Inflammatory macrophage treated with lipopolysaccharide for 4 hours (primary cell): Measurements from ENCODE around the gene PRPF4.

Experiments used
- DNase-seq: peaks from one replicate; pipeline ENCODE4 v3.0.0-alpha.2; 2020

PRPF4 gene

DNA sequence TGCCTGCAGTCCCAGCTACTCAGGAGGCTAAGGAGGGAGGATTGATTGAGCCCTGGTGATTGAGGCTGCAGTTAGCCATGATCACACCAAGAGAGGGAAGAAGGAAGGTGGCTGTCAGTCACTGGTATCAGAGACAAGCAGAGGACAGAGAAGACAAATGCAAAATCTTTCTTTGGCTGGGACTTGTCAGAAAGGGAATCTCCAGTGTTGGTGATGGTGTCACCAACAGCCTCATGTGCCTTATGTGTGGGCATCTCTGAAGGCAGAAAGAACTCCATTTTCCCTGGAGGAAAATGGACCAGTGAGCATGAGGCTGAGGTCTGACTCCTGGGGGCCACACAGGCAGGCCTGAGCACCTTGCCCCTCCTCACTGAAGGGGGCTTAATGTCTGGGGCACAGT, 39.8 kb downstream of the PRPF4 start:
- DNase-seq = peak; percentile 19

DNA sequence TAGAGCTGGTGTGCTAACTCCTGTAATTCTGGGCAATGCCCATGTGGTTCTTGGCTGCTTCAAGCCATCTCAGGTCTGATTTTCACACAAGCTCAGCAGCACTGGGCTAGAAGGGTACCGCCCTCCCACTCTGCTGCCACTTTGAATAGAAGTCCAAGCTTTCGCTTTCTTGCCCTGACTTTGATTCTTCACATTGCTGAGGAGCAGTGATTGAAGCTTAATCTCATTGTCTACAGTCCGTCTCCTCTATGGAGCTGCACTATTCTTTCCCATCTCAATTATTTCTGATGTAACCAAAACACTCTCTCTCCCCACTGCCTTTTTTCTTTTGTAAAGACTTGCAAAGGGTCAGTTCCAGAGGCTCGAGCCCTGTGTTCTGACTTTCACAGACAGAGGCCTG, 40.6 kb downstream of the PRPF4 start:
- DNase-seq = no peak

DNA sequence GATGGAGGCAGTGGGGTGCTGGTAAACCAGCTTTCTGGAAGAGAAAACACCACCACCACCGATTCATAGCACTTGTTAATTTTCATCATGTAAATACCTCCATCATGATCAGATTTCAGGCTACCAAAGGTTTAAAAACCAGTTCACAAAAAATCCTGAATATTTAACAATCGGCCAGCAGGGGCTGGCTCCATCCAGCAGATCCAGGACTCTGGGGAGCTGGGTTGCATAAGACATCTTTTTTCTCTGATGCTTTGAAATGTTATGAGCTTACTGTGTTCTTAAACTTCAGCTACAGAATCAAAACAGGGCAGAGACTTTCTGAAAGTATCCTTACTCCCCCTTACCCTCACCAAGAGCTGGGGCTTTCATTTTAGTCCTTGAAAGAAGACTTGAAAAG, 42.3 kb downstream of the PRPF4 start:
- DNase-seq = no peak

DNA sequence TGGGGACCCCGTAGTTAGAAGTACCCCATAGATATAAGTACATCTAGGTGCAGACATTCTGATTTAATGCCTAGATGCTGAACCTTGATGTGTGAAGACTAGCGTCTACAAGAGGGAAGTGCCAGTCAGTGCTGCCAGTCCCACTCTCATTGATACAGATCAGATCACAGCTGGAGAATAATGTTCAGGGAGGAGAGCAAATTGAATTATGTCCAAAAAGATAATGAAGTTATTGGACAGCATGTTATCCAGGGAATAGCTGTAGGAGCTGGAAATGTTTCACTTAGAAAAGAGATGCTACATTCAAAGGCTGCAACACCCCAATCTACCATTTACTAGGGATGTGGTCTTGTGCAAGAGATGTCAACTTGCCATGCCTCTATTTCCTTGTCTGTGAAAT, 43.6 kb downstream of the PRPF4 start:
- DNase-seq = no peak

DNA sequence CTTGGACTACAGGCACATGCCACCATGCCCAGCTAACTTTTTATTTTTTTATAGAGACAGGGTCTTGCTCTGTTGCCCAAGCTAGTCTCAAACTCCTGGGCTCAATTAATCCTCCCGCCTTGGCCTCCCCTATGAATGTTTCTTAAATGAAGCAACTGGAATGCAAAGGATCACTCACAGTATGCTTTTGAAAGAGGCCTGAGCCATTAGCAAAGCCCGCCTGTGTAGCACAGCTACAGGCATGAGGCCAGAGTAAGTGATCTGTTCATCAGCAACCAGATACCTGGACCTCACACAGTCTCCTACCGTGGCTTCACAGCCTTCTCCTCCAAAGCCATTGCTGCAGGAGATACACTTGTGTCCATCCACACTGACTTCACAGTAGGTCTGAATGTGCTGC, 44.6 kb downstream of the PRPF4 start:
- DNase-seq = no peak

DNA sequence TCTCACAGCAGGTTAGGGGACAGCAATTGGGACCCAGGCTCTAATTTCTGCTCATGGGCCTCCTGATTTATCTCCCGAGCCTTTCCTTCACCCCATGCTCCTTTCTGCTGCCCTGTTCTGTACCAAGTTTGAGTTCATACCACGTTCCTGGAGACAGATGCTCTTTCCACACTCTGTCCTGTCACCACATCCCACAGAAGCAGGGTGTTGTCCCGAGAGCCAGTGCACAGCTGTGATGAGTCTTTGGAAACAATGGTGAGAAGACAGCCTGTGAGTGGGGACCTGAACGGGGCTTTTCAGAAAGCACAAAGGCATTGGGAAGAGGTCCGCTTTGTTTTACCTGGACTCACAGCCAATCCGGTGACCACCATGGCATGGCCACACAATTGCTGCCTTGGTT, 47.2 kb downstream of the PRPF4 start:
- no peak for DNase-seq

DNA sequence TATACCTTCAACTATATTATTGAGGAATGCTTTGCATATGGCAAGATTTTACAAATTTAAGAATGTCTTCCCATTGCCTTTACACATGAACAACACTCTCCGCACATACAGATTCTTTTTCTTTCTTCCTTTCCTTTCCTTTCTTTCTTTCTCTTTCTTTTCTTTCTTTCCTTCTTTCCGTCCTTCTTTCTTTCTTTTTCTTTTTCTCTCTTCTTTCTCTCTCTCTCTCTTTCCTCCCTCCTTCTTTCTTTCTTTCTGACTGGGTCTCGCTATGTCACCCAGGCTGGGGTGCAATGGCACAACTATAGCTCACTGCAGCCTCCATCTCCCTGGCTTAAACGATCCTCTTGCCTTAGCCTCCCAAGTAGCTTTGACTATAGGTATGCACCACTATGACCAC, 50.8 kb downstream of the PRPF4 start:
- no peak for DNase-seq

DNA sequence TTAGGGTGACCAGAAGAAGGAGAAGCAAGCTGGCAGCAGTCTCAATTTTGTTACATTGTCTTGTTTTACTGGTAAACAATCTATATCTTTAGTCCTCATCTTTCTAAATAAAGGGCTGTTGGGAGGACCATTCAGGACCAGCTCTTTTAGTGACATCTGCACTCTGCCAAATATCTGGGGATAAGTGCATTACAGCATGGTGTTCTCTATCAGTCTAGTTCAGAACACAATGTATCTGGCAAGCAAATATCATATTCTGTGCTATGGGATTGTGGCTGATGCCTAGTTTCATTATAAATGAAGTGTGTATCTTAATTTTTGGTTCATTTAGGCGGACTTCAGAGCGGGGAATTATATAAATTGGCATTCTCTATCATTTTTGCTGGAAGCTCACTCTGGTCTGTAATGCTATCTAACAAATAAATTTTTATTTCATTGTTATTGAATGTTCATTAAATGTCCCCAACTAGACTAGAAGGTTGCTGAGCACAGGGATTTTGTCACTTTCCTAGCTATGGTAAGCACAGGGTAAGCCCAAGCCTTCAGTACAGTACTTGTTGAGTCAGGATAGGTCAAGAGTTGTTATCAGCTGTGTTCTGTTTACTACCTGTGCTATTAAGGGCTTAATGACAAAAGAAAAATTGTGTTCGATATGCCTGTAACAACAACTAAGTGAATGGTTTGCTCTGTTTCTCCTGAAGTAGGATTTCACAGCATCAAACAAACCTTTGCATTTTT, 52.8 kb downstream of the PRPF4 start:
- DNase-seq = no peak

DNA sequence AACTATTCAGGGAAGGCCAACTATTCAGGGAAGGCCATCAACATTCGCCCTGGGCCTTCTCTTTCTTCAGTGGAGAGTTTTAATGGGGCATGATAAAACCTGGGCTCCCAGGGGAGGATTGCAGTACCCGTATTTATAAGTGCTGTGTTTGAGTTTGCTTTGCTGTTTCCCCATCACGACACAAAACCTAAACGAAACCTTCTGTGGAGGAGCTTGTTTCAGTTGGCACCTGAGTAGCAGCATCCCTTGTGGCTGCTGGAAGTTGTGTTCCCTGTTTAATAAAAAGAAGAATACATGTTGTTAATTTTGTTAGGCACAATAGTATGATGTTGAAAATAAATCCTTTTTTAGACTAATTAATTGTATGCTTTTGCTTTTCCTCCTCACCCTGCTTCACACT, 56.3 kb downstream of the PRPF4 start:
- DNase-seq = no peak

DNA sequence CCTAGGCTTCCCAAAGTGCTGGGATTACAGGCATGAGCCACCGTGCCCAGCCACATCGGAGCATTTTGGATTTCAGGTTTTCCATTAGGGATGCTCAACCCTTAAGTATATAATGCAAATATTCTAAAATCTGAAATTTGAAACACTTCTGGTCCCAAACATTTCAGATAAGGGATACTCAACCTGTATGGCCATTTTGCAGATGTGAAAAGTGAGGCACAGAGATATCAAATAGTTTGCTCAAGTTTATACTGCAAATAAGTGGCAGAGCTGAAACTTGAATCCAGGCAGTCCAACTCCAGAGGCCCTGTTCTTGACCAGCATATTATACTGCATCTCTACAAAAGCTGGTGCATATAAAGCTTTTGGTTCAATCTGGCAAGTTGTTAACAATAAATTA, 62.3 kb downstream of the PRPF4 start:
- DNase-seq = no peak

DNA sequence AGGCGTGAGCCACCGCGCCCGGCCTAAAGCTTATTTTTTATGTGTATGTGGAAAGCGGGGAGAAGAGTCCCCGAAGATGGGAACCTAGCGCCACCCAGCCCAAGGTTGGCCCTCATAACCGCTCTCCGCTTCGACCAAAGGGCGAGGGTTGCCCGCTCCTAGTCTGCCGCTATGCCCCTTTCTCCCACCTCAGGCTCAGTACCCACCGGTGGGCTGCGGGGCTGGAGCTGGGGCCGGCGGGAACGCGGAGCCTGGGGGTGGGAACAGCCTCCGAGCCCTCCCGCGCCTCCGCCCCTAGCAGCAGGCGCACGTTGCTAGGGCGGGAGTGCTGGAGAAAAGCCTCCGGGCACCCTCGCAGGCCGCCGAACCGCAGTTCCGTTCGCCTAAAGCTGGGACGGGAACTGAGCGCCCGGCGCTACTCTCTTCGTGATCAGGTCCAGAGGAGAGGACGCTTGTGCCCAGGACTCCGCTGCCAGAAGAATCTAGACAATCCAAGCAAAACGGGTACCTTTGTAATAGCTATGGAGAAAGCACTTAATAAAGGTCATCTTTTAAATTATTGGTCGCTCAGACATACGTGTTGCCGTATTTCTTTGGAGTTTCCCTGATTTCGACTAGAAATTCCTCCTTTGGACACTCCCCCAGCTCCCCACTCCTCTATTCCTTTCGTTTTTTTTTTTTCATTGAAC, 64.7 kb downstream of the PRPF4 start, which contains the start of gene WDR31:
Gene WDR31 (minus strand): TSS at position 265 of the 689 bp plus-strand sequence. CDS start 8,253 bp downstream, outside the sequence.
- peak; percentile 76 for DNase-seq

DNA sequence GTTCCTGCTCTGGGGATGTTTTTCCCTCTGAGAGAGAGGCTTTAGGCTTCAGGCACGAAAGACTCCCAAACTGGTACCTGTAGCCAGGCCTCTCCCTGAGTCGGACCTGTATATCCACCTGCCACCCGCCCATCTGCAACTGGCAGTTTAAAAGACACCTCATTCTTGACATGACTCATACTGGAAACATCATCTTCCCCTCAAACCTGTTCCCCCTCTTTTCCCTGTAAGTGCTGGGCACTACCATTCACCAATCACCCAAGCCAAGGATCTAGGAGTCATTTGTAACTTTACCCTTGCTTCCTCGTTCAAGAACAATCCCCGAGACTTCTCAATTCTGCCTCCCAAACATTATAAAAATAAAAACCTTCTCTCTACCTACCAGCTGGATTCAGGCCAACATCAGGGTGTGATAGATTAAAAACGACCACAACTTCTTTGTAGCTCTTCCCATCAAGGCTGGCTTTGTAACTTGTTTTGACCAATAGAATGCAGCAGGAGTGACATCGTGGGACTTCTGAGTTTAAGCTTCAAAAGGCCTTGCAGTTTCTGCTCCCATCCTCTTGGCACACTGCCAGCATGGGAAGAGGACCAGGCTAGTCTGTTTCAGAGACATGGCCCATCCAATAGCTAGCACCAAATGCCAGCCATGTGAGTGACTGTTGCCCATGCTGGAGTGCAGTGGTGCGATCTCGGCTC, 66.4 kb downstream of the PRPF4 start:
- no peak for DNase-seq
